ENCODE measurements around the gene TYW1.
"Not testable (repeated sequence)": the region's sequence is repeated elsewhere in the genome, so short reads cannot be mapped to it uniquely, and the experiment has no call there.

The TYW1 gene

DNA sequence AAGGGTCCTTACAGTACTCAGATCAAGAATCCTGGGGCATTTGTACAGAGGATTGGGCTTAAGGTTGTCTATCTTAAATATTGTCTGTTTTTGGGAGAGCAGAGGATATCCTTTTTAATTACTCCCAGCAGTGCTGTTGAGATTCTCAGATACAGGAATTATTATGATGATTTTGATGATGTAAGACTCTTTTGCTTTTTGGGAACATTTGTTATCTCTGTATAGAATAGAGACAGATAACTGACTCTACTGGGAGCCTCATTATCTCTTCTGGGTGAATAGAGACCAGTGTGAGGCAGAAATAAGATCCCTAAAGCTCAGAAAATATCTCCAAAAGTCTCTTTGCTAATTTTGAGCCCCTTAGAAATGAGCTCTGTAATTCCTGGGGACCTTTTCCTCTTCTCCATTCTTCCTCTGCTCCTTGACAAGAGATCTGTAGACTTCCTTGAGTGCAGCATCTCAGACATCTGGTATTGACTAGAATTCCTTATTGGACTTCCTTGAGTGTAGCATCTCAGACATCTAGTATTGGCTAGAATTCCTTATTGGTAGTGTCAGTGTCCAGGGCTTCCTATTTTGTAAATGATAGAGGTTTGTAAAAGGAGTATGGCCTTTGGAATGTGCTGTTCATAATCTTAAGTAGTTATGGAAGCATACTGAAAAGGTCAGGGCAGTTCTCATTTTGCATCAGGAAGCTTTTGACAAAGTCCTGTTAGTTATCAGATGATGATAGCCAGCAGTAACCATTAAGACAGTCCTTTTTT lies 118.0 kb downstream of the TYW1 start:
- DNase-seq (ENCODE audit: extremely low read depth in 1 of 2, low read depth in 1 of 2), result not testable (repeated sequence)

DNA sequence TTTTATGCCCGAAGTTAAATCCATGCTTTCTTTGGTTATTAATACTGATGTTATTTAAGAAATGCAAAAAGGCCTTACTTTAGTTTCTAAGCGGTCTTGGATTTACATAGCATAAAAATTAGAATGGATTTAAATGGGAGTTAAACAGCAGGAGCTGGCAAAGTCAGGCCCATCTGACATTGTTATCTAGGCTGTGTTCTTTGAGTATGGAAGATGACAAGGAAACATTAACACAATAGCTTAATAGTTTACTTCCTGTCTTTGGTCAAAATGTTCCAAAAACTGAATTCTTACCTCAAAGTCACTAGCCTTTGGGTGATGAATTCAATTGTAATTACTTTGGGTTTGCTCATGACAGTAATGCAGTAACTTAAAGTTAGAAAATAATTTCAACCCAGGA lies 123.9 kb downstream of the TYW1 start:
- DNase-seq (ENCODE audit: extremely low read depth in 1 of 2, low read depth in 1 of 2), result not testable (repeated sequence)

- DNase-seq (ENCODE audit: extremely low read depth in 1 of 2, low read depth in 1 of 2), result not testable (repeated sequence)
Measured at GRCh38 chr7:67128257-67128656, 131.6 kb downstream of the TYW1 start.

GRCh38 chr7:67130766-67131165 lies 134.1 kb downstream of the TYW1 start:
- DNase-seq (ENCODE audit: extremely low read depth in 1 of 2, low read depth in 1 of 2), result not testable (repeated sequence)

DNA sequence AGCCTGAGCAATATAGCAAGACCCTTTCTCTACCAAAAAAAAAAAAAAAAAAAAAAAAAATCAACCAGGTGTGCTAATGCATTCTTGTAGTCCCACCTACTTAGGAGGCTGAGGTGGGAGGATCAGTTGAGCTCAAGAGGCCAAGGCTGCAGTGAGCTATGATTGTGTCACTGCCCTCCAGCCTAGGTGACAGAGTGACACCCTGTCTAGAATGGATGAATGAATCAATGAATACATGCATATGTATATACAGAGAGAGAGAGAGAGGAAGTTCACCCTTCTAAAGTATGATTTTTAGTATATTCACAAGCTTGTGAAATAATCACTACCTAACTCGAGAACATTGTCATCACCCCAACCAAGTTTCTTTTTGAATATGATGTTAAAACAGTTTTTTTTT lies 138.3 kb downstream of the TYW1 start:
- DNase-seq (ENCODE audit: extremely low read depth in 1 of 2, low read depth in 1 of 2), result peak in 1 of 2 donors; percentile 32

DNA sequence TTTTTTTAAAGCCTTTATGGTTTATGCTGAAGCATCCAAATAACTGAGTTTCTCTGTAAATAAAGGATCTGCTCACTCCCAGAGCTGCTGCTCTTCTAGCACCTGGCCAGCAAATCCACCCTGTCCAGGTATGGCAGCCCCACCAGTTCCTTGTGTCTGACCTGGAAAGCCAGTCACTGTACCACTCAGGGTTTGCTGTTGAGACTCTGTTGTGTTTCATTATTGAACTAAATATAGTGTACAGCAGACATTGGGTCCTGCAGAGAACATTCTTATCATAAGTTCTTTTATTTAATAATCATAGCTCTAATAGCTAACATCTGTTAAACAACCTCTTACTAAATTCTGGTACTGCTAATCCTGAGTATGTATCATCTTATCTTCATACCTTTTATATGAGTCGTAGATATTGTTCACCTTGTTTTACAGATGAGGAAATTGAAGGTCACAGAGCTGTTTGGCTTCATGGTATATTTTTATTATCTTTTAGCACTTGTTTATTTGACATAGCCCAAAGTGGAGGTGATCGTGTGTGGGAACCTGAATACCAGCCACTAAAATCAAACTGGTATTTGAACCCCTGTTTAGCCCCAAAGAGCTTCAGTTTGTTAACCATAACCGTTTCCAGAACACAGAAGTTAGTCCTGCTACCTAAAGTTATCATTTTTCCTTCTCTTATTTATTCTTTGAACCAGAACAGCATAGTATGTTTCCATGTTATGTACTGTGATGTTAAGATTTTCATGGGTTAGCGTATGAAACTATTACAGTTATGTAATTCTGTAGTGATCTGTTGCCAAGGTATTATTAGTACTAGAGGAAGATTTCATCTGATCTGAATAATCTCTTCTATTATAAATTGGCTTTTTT lies 139.2 kb downstream of the TYW1 start:
- not testable (repeated sequence) for DNase-seq (ENCODE audit: extremely low read depth in 1 of 2, low read depth in 1 of 2)

DNA sequence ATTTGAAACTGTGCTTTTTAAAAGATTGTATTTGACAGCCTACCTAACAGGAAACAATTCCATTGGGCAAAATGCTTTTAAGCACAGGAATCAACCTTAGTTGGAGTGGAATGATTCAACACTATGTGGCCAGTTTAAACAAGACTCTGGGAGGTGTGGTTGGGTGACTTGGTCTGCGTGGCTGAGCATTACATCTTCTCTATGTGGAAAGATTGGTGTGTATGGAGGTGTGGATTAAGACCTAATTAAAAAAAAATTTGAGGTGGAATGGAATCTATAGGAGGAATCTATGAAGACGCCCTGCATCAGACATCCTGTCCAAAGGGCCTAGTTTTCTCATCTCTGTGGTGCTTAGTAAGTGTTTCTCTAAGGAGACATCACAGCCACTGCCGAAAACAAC lies 140.9 kb downstream of the TYW1 start:
- not testable (repeated sequence) for DNase-seq (ENCODE audit: extremely low read depth in 1 of 2, low read depth in 1 of 2)

DNA sequence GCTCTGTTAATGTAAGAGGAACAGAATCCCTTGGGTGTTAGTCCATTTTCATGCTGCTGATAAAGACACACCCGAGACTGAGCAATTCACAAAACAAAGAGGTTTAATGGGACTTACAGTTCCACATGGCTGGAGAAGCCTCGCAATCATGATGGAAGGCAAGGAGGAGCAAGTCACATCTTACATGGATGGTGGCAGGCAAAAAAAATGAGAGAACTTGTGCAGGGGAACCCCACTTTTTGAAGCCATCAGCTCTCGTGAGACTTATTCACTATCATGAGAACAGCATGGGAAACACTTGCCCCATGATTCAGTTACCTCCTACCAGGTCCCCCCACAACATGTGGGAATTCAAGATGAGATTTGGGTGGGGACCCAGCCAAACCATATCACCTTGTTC lies 143.2 kb downstream of the TYW1 start:
- DNase-seq (ENCODE audit: extremely low read depth in 1 of 2, low read depth in 1 of 2), result not testable (repeated sequence)

DNA sequence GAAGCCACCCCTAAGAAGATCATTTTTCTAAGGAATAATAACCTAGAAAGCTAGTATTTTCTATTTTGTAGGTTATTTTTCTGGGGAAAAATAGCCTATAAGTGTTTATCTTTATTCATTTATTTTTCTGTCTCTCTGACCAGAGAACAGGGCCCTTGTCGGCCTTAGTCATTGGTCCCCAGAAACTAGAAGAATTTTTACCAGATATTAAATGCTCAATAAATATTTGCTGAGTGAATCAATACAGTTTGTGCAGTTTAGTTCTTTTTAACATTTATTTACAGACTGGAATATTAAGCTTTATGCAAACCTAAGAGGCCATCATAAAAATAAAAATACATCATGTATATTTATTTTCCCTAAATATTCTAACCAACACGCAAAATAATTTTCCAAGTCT lies 144.4 kb downstream of the TYW1 start:
- DNase-seq (ENCODE audit: extremely low read depth in 1 of 2, low read depth in 1 of 2), result not testable (repeated sequence)

DNA sequence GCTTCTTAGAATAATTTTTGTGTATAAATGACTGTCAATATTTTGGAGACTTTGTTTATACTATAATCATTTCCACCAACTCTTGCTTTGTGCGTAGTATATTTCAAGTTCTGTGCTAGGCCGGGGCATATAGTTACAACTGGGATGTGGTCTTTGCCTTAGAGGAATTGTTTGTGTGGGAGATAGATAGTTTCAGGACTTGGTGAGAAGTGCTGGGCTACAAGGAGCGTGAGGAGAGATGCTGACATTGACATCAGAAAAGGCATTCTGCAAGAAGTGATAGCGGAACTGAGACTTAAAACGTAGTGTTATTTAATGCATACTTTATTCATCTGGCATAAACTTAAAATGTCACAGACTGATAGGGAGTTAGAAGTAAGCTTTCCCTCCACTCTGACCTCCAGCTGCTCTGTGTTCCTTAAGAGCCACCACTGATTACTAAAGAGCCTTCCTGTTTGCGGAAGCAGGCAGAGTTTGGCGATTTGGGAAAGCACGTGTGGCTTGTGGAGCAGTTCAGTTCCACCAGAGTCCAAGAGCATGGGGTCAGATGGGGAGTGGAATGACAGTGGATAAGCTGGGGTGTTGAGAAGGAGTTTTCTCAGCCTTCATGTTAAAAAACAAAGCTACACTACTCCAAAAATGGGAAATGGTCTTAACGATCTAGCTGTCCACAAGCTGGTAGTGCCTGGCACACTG lies 146.6 kb downstream of the TYW1 start:
- not testable (repeated sequence) for DNase-seq (ENCODE audit: extremely low read depth in 1 of 2, low read depth in 1 of 2)

DNA sequence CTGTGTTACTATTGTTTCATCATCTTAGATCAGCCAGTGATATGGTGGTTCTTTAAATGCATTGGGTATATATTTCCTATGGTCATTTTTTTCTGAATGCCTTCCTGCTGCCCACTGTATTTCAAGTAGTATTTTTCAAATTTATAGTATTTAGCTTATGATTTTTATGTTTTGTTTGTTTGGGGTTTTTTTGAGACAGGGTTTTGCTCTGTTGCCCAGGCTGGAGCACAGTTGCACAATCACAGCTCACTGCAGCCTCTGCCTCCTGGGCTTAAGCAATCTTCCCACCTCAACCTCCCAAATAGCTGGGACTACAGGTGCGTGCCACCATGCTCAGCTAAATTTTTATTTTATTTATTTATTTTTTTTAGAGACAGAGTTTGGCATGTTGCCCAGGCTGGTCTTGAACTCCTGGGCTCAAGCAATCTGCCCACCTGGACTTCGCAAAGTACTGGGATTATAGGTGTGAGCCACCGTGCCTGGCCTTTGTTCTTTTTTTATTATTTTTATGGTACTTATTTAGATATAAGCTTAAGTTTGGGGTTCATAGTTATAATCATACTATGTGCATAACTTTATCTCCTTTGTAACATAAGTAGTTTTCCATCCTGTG lies 149.1 kb downstream of the TYW1 start:
- DNase-seq (ENCODE audit: extremely low read depth in 1 of 2, low read depth in 1 of 2), result not testable (repeated sequence)

DNA sequence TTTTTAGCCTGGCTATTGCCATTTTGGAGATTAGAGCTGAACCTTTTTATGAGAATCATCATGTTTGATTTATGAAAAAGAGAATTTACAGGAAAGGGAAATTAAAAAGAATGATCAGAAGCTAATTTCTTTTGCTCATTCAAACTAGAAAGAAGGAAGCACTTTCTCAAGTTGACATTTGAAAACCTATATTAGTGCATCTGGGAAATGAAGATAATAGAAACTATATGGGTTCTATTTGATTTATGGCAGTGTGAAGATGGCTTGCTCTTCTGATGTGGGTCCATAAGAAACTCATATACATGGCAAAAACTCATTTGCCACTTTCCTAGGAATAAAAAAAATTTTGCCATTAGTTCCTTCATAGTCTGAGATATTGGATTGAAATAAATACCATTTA lies 152.5 kb downstream of the TYW1 start:
- not testable (repeated sequence) for DNase-seq (ENCODE audit: extremely low read depth in 1 of 2, low read depth in 1 of 2)

DNA sequence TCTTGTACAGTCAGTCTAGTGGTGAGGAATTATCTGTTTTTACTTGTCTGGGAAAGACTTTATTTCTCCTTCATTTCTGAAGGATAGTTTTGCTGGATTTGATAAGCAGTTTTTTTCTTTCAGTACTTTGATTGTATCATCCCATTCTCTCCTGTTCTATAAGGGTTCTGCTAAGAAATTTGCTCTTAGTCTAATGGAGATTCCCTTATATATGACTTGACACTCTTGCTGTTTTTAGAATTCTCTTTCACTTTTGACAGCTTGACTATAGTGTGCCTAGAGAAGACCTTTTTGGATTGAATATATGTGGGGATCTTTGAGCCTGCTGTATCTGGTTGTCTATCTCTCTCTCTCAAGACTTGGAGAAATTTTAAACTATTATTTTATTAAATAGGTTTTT lies 157.7 kb downstream of the TYW1 start:
- DNase-seq (ENCODE audit: extremely low read depth in 1 of 2, low read depth in 1 of 2), result not testable (repeated sequence)

GRCh38 chr7:67156064-67156463 lies 159.4 kb downstream of the TYW1 start:
- DNase-seq (ENCODE audit: extremely low read depth in 1 of 2, low read depth in 1 of 2), result not testable (repeated sequence)

DNA sequence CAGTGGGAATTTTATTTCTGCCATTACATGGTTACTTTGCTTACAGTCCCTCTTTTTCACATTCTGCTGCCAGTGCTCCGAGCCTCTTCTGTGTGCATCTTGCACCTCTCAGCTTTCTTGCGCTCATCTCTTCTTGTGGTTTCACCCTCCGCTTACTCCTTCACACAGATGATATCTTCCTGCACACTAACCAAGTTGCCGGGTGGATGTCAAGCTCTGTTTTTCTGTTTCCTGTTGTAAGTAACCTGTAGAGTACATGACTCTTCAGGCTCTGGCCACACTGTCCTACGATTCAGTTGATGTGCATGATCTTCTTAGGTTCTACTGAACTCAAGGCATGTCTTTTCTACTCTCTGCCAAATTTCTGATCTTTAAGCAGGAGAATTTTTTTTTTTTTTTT lies 166.7 kb downstream of the TYW1 start:
- not testable (repeated sequence) for DNase-seq (ENCODE audit: extremely low read depth in 1 of 2, low read depth in 1 of 2)

DNA sequence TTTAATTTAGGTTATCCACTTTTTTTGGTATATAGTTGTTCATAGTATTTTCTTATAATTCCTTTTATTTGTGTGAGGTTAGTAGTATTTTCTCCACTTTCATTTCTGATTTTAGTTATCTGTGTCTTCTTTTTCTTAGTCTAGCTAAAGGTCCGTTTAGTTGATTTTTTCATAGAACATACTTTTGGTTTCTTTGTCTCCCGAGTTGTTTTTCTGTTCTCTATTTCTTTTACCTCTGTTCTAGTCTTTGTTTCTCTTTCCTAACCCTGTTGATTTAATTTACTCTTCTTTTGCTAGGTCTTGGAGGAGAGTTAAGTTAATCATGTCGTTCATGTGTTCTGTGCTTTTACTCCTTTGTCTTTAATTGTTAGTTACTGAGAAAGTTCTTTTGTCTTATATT lies 174.5 kb downstream of the TYW1 start:
- DNase-seq (ENCODE audit: extremely low read depth in 1 of 2, low read depth in 1 of 2), result not testable (repeated sequence)

DNA sequence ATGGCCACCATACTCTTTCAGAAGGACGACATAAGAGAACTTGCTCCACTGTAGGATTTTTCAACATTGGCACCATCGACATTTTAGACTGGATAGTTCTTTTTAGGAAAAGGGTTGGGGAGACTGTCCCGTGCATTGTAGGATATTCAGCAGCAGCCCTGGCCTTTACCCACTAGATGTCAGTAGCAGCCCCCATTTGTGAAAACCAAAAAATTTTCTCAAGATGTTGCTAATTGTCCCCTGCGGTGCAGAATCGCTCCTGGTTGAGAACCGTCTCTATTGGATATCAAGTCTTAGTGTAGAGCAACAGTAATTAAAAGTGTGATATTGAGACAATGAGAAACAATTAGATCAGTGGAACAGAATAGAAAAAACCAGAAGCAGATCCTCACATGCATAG lies 180.1 kb downstream of the TYW1 start:
- not testable (repeated sequence) for DNase-seq (ENCODE audit: extremely low read depth in 1 of 2, low read depth in 1 of 2)

- DNase-seq (ENCODE audit: extremely low read depth in 1 of 2, low read depth in 1 of 2), result not testable (repeated sequence)
Measured at GRCh38 chr7:67178915-67179688, 182.5 kb downstream of the TYW1 start.

DNA sequence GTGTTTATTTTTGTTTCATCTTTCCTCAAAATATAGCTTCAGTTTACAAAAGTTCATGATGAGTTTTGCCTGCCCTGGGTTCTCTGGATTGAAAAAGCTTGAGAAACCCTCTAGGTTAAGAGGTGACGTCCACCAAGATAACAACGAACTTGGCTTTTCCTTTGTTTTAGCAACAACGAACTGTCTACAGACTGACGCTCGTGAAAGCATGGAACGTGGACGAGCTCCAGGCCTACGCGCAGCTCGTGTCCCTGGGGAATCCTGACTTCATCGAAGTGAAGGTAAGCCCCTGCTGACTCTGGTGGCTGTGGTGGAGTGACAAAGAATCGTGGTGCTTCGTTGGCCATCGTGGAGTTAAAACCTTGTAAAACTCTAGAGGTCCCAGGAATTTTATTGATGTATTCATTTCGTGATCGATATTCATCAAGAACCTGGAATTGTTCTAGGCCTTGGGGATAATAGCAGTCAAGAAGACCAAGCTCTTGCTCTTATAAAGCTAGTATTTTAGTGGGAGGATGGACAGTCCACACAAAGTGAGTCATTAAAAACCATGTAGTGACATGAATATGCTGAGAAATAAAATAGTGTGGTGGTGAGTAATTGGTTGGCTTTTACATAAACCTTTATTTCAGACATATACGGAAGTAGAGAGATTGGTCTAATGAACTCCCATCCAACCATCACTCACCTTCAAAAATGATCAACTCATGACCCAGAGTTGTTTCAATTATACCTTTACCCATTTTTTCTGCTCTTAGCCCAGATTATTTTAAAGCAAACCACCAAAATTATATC lies 186.5 kb downstream of the TYW1 start:
- DNase-seq (ENCODE audit: extremely low read depth in 1 of 2, low read depth in 1 of 2), result not testable (repeated sequence)
